Gastrocnemius medialis (tissue), 4 donors: ENCODE measurements around the gene SERTAD2.

Experiments
- POLR2A ChIP-seq, 2 donors: fragments of 450-650 bp; IDR thresholded peaks; one replicate each; pipeline ENCODE4 v1.6.1; 2017; ENCODE audit warnings: antibody characterized with exemption in 2 of 2, mild to moderate bottlenecking in 2 of 2, moderate library complexity in 2 of 2
- TF ChIP-seq, protein P1 (sequence below), 5 experiments: fragments of 450-650 bp in 3 of 5; fragments of 200-600 bp in 2 of 5; sonication (generic) in 2 of 5; IDR thresholded peaks in 4 of 5; conservative IDR thresholded peaks in 1 of 5; 1 replicate in 4 of 5; 2 replicates in 1 of 5; pipeline ENCODE4 v1.5.1; 2016 to 2019; ENCODE audit warnings: antibody characterized with exemption in 5 of 5, mild to moderate bottlenecking in 3 of 5, moderate library complexity in 3 of 5

DNA sequence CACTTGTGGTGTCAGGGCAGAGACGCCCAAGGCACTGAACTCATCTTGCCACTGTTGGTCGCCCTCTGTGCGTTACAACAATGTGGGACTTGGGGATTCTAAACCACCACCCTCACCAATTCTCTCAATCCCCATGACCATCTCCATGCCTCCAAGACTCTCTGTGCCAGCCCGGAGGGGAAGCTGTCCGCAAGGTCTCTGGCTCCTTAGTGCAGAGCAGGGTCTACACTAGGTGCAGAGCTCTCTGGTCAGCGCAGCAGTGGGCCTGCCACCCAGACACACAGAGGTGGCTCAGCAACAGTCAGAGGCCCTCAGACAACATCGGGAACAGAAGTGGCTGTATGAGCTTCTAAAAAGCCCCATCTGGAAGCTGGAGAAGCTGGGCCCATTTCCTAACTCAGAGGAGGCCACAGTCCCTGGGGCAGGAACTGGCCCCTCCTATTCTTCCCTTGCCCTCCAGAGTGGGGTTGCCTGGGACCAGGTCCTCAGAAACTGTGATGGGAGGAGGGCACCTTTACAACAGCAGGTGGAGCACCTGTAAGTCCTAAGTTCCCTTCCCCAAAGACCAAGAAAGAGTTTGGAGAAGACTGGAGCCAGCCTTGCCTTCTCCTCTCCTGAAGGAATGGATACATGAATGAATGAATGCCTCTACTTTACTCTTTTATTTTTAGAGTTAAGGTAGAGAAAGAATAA lies 37.7 kb downstream of the SERTAD2 start:
- TF ChIP-seq POLR2A (IDR thresholded peaks at IDR 0.05) = no peak
- TF ChIP-seq, protein P1, sequence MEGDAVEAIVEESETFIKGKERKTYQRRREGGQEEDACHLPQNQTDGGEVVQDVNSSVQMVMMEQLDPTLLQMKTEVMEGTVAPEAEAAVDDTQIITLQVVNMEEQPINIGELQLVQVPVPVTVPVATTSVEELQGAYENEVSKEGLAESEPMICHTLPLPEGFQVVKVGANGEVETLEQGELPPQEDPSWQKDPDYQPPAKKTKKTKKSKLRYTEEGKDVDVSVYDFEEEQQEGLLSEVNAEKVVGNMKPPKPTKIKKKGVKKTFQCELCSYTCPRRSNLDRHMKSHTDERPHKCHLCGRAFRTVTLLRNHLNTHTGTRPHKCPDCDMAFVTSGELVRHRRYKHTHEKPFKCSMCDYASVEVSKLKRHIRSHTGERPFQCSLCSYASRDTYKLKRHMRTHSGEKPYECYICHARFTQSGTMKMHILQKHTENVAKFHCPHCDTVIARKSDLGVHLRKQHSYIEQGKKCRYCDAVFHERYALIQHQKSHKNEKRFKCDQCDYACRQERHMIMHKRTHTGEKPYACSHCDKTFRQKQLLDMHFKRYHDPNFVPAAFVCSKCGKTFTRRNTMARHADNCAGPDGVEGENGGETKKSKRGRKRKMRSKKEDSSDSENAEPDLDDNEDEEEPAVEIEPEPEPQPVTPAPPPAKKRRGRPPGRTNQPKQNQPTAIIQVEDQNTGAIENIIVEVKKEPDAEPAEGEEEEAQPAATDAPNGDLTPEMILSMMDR (IDR thresholded peaks at IDR 0.05 in 4 of 5, conservative IDR thresholded peaks at IDR 0.05 in 1 of 5) = no peak
